K562 (cell line): ENCODE data around the gene RRAD. TPM values are rescaled to one million over a fixed set of nuclear protein-coding genes. Genes with fewer than 3 reads are reported as not detected.

Source experiments
- CC2D1A ChIP-seq: fragments of 450-650 bp; IDR thresholded peaks from 2 replicates; pipeline ENCODE4 v1.6.1; 2017; ENCODE audit warnings: mild to moderate bottlenecking
- CHD2 ChIP-seq: IDR thresholded peaks from 2 replicates; pipeline ENCODE4 v1.6.1; 2011; ENCODE audit warnings: low read depth, low read length
- E2F5 ChIP-seq: sonication (generic); formaldehyde crosslinking; IDR thresholded peaks from 2 replicates; pipeline ENCODE4 v1.8.0; 2022; ENCODE audit warnings: mild to moderate bottlenecking, missing genetic modification reagents
- HNRNPL ChIP-seq: fragments of 200-400 bp; formaldehyde crosslinking; IDR thresholded peaks from 2 replicates; pipeline ENCODE4 v1.6.1; 2017; ENCODE audit warnings: low read depth, mild to moderate bottlenecking, low read length
- KDM4B ChIP-seq, 2 experiments: fragments of 450-650 bp in 1 of 2; sonication (generic) in 1 of 2; IDR thresholded peaks; 2 replicates each; pipeline ENCODE4 v1.6.1; 2016 to 2017; ENCODE audit warnings: borderline replicate concordance in 2 of 2, antibody characterized with exemption in 1 of 2, low read depth in 1 of 2, mild to moderate bottlenecking in 1 of 2
- MECOM ChIP-seq: fragments of 250-450 bp; sonication (Bioruptor Pico); IDR thresholded peaks from 2 replicates; pipeline ENCODE4 v1.8.0; 2022; ENCODE audit warnings: inconsistent platforms
- MIER1 ChIP-seq: fragments of 450-650 bp; IDR thresholded peaks from 2 replicates; pipeline ENCODE4 v1.6.1; 2016; ENCODE audit warnings: antibody characterized with exemption, mild to moderate bottlenecking, low read depth
- MITF ChIP-seq: IDR thresholded peaks from 2 replicates; pipeline ENCODE4 v1.6.1; 2014; ENCODE audit warnings: antibody characterized with exemption
- MYC ChIP-seq, 2 experiments: fragments of 250-450 bp in 1 of 2; sonication (Bioruptor Pico) in 1 of 2; IDR thresholded peaks; 2 replicates each; pipeline versions ENCODE4 v1.5.1 to v1.6.1; 2012 to 2021; ENCODE audit warnings: low read depth in 2 of 2, borderline replicate concordance in 1 of 2, improper control_type of control experiment in 1 of 2, low read length in 1 of 2, mild to moderate bottlenecking in 1 of 2, moderate library complexity in 1 of 2
- NCOA4 ChIP-seq: fragments of 450-650 bp; IDR thresholded peaks from 2 replicates; pipeline ENCODE4 v1.6.1; 2018; ENCODE audit warnings: mild to moderate bottlenecking; ENCODE audit not compliant: partially characterized antibody
- NCOR1 ChIP-seq: fragments of 450-650 bp; IDR thresholded peaks from 2 replicates; pipeline ENCODE4 v1.6.1; 2016; ENCODE audit warnings: mild to moderate bottlenecking, moderate library complexity
- NFE2 ChIP-seq: IDR thresholded peaks from 2 replicates; pipeline ENCODE4 v1.6.1; 2014; ENCODE audit warnings: antibody characterized with exemption, low read depth
- POLR2H ChIP-seq: IDR thresholded peaks from 2 replicates; pipeline ENCODE4 v1.6.1; 2016; ENCODE audit warnings: missing genetic modification characterization, low read depth, mild to moderate bottlenecking, control low read depth, missing compliant biosample characterization, moderate library complexity
- SMARCC2 ChIP-seq: fragments of 450-650 bp; IDR thresholded peaks from 2 replicates; pipeline ENCODE4 v1.6.1; 2017; ENCODE audit warnings: antibody characterized with exemption, moderate library complexity, mild to moderate bottlenecking, low read depth
- SNIP1 ChIP-seq: fragments of 450-650 bp; IDR thresholded peaks from 2 replicates; pipeline ENCODE4 v1.7.1; 2017; ENCODE audit warnings: low read depth, mild to moderate bottlenecking
- STAT6 ChIP-seq: sonication (generic); formaldehyde crosslinking; IDR thresholded peaks from 2 replicates; pipeline ENCODE4 v1.8.1; 2023; ENCODE audit warnings: mild to moderate bottlenecking, missing genetic modification reagents
- ZBTB33 ChIP-seq: sonication (generic); formaldehyde crosslinking; IDR thresholded peaks from 2 replicates; pipeline ENCODE4 v1.8.1; 2023; ENCODE audit warnings: mild to moderate bottlenecking, missing genetic modification reagents
- ZBTB7A ChIP-seq: IDR thresholded peaks from 2 replicates; pipeline ENCODE4 v1.6.1; 2011; ENCODE audit warnings: low read depth, mild to moderate bottlenecking, low read length, moderate library complexity, borderline replicate concordance; ENCODE audit not compliant: control insufficient read depth
- ZNF134 ChIP-seq: fragments of 250-450 bp; sonication (Bioruptor Pico); conservative IDR thresholded peaks from 2 replicates; pipeline ENCODE4 v1.4.0; 2020
- ZNF175 ChIP-seq: fragments of 200-800 bp; sonication (Bioruptor generic); IDR thresholded peaks from 2 replicates; pipeline ENCODE4 v1.6.1; 2016; ENCODE audit warnings: low read depth, mild to moderate bottlenecking, missing genetic modification characterization, missing compliant biosample characterization
- ZSCAN32 ChIP-seq: fragments of 450-650 bp; formaldehyde crosslinking; IDR thresholded peaks from 2 replicates; pipeline ENCODE4 v1.4.0; 2020; ENCODE audit warnings: mild to moderate bottlenecking, moderate library complexity
- polyA plus RNA-seq, 8 experiments: library from polyadenylated mRNA; depleted of rRNA in 4 of 8; stranded (reverse) in 5 of 8; unstranded in 3 of 8; fragments of >200 nt; fragmentation: Nextera tagmentation in 2 of 8; fragmentation: Illumina TruSeq in 1 of 8; extraction: Ambion mirVana in 2 of 8; extraction: Trizol in 1 of 8; gene quantifications; 2 replicates each; pipeline versions ENCODE4 v1.2.1 to v1.2.3, GENCODE V29; 2011 to 2014; ENCODE audit warnings: inconsistent platforms in 1 of 8, missing spikeins in 1 of 8
- total RNA-seq, 7 experiments: library from RNA; depleted of rRNA in 6 of 7; stranded (reverse); fragments of >200 nt in 6 of 7; fragmentation: Illumina TruSeq in 2 of 7; extraction: Trizol in 2 of 7; gene quantifications; 2 replicates each; pipeline versions ENCODE4 v1.2.1 to v1.2.3, GENCODE V29; 2011 to 2021; ENCODE audit warnings: low replicate concordance in 1 of 7

RRAD gene
- total and polyA plus RNA-seq, 9 of the 15 experiments (the other 6 are each of a cell fraction or from before 2014, with no cell fraction given), result 0.09 to 0.20 (median 0.13) TPM; not detected in 5

GRCh38 chr16:66880288-66881013, 44.9 kb downstream of the RRAD start, which contains the start of gene PDP2 (continued):
- no peak for TF ChIP-seq CC2D1A
- peak; percentile 75 for TF ChIP-seq HNRNPL
- no peak for TF ChIP-seq ZNF134 (CRISPR knock-in tag)
- TF ChIP-seq E2F5 (CRISPR knock-in tag), result no peak
- TF ChIP-seq ZSCAN32, result no peak
- no peak for TF ChIP-seq MIER1
- TF ChIP-seq NCOA4, result no peak
- no peak for TF ChIP-seq NCOR1
- TF ChIP-seq POLR2H (tag), result no peak
- TF ChIP-seq KDM4B (IDR thresholded peaks at IDR 0.05; ENCODE audit: borderline replicate concordance in 2 of 2, low read depth in 1 of 2), result peak in 1 of 2 experiments; percentile 51; a peak in 1 of 4 replicates
- no peak for TF ChIP-seq SMARCC2
- TF ChIP-seq MECOM, result no peak
- TF ChIP-seq ZNF175, result no peak
- no peak for TF ChIP-seq NFE2
- no peak for TF ChIP-seq ZBTB33
- peak; percentile 86 for TF ChIP-seq CHD2
- peak; percentile 81 for TF ChIP-seq MYC (IDR thresholded peaks at IDR 0.05; ENCODE audit: low read depth, low read length)
- peak; percentile 62; the same call in 1 of the 2 replicates for TF ChIP-seq MYC (CRISPR knock-in tag; IDR thresholded peaks at IDR 0.05; ENCODE audit: borderline replicate concordance, low read depth)
- no peak for TF ChIP-seq STAT6 (CRISPR knock-in tag)
- no peak for TF ChIP-seq SNIP1
- TF ChIP-seq ZBTB7A, result peak; percentile 96
- no peak for TF ChIP-seq MITF
